Measurements from ENCODE around the gene AVPR2.

DNA sequence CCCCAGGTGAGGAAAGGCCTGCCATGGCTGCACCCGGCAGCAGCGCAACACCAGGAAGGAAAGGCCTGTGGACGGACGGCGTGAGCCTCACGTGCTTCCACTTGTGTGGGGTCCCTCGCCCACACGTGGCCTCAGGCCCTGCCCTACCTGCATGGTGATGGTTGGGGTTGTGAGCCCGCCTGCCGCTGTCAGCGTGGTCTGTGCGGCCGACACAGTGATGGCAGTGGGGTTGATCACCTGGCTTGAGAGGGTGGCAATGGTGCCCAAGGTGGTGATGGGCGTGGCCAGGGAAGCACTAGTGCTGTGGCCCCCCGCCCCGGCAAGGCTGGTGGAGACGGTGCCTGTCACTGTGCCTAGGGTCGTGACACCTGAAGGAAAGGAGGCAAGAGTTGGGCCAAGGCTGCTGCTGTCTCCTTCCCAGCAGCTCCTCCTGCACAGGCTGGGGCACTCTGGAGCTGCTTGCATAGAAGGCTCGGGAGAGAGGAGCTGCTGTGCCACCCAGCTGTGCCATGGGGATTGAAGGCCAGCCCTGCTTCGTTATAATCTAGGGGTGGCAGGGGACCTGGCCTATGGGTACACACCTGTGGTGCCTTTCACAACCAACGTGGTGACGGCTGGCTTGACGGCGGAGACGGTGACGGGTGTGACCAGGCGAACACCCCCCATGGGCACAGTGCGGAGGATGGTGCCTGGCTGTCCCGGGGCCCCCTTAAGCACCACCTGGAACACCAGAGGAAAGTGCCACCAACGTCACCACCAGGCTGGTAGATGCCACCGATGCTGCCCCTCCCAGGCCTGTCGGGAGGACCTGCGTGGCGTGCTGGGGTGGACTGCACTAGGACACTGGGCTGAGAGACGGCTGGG lies 51.8 kb downstream of the AVPR2 start:
- no peak for TF ChIP-seq CTCF (IDR thresholded peaks at IDR 0.05)
- TF ChIP-seq POLR2AphosphoS5 (IDR thresholded peaks at IDR 0.05; ENCODE audit: low read depth, low read length) = no peak
- no peak for TF ChIP-seq REST (IDR thresholded peaks at IDR 0.05; ENCODE audit: insufficient read depth in 1 of 2, low read depth in 2 of 2, low read length in 1 of 2)
- no peak for TF ChIP-seq SIN3A (IDR thresholded peaks at IDR 0.05; ENCODE audit: borderline replicate concordance, insufficient read depth, low read depth, low read length)
